Loucy (cell line): ENCODE measurements around the gene CASP9.
"Not testable (repeated sequence)": the region's sequence is repeated elsewhere in the genome, so short reads cannot be mapped to it uniquely, and the experiment has no call there.

Experiments used
- H2AFZ ChIP-seq: fragments of 200-600 bp; sonication (generic); 2 replicates; pipeline ENCODE4 v1.6.0; 2016; ENCODE audit warnings: antibody characterized with exemption, mild to moderate bottlenecking, low read length, moderate library complexity
- H3F3A ChIP-seq: fragments of 200-600 bp; 2 replicates; pipeline ENCODE4 v1.6.0; 2016; ENCODE audit warnings: antibody characterized with exemption, low read depth, mild to moderate bottlenecking
- H3K27me3 ChIP-seq: fragments of 200-600 bp; sonication (generic); 2 replicates; pipeline ENCODE4 v1.6.1; 2014; ENCODE audit warnings: low read length, mild to moderate bottlenecking; ENCODE audit not compliant: insufficient read depth, poor library complexity, severe bottlenecking
- H3K36me3 ChIP-seq: fragments of 200-600 bp; sonication (generic); 2 replicates; pipeline ENCODE4 v1.6.1; 2016; ENCODE audit warnings: low read length; ENCODE audit not compliant: insufficient read depth
- H3K4me1 ChIP-seq: fragments of 200-600 bp; sonication (generic); 2 replicates; pipeline ENCODE4 v1.5.1; 2014; ENCODE audit warnings: low read length, mild to moderate bottlenecking; ENCODE audit not compliant: insufficient read depth, poor library complexity, severe bottlenecking
- H3K4me2 ChIP-seq: fragments of 200-600 bp; sonication (generic); 2 replicates; pipeline ENCODE4 v1.6.0; 2014; ENCODE audit warnings: antibody characterized with exemption, low read length, low read depth, mild to moderate bottlenecking; ENCODE audit not compliant: poor library complexity, severe bottlenecking
- H3K4me3 ChIP-seq: fragments of 200-600 bp; sonication (generic); 2 replicates; pipeline ENCODE4 v1.5.1; 2014; ENCODE audit warnings: low read length, mild to moderate bottlenecking, mixed read lengths; ENCODE audit not compliant: poor library complexity, severe bottlenecking
- H3K79me2 ChIP-seq: fragments of 200-600 bp; sonication (generic); 2 replicates; pipeline ENCODE4 v1.6.1; 2014; ENCODE audit warnings: low read length; ENCODE audit not compliant: insufficient read depth
- H3K9ac ChIP-seq: fragments of 200-600 bp; sonication (generic); 2 replicates; pipeline ENCODE4 v1.6.0; 2014; ENCODE audit warnings: mild to moderate bottlenecking, low read depth, low read length, moderate library complexity; ENCODE audit not compliant: poor library complexity, severe bottlenecking
- H3K9me2 ChIP-seq: fragments of 200-600 bp; sonication (generic); replicated peaks from 2 replicates; pipeline ENCODE4 v1.6.1; 2016; ENCODE audit warnings: low read depth, low read length, mixed read lengths
- H3K9me3 ChIP-seq: fragments of 200-600 bp; sonication (generic); 2 replicates; pipeline ENCODE4 v1.6.1; 2014; ENCODE audit warnings: mild to moderate bottlenecking, antibody characterized with exemption, low read length, low read depth; ENCODE audit not compliant: insufficient read depth
- H4K20me1 ChIP-seq: fragments of 200-600 bp; sonication (generic); 2 replicates; pipeline ENCODE4 v1.6.0; 2014; ENCODE audit warnings: antibody characterized with exemption, low read length, mild to moderate bottlenecking; ENCODE audit not compliant: insufficient read depth, poor library complexity, severe bottlenecking
- EZH2phosphoT487 ChIP-seq: fragments of 200-600 bp; IDR thresholded peaks from 2 replicates; pipeline ENCODE4 v1.6.1; 2018; ENCODE audit warnings: antibody characterized with exemption, mild to moderate bottlenecking, moderate library complexity, borderline replicate concordance
- TF ChIP-seq, protein P1 (sequence below): fragments of 200-600 bp; sonication (generic); conservative IDR thresholded peaks from 2 replicates; pipeline ENCODE4 v1.5.1; 2014; ENCODE audit warnings: mild to moderate bottlenecking, antibody characterized with exemption, low read length

The CASP9 gene

DNA sequence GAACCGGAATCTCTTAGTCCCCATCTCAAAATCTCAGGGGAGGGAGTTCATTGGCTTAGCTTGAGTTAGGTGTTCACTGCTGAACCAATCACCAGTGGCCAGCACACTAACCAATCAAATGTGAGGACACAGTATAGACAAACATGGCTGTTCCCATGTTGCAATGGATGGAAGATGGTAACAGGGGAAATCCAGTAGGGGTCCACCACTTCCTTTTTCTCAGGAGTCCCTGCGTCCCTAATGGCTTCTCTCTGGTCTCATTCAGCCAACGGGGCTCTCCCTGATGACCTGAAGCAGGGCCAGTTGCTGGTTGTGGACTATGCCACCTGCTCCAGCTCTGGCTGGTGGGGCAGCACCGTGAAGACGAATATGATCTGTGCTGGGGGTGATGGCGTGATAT is 38.4 kb downstream of the CASP9 start:
- Histone ChIP-seq H3K79me2 (no peaks in the 10 kb centered on the region), H2AFZ (no peak overlapping the region), H3K27me3 (no peaks in the 10 kb centered on the region), H3K9ac (no peak overlapping the region), H3K36me3 (no peaks in the 10 kb centered on the region), H3K4me1 (peaks cover 2% of the 10 kb centered on the region), H3K4me3 (no peak overlapping the region), H3K9me2 (no peaks in the 10 kb centered on the region), H3K9me3 (no peaks in the 10 kb centered on the region), H4K20me1 (no peaks in the 10 kb centered on the region), H3K4me2 (no peak overlapping the region), H3F3A (no peaks in the 10 kb centered on the region)
- no peak for TF ChIP-seq EZH2phosphoT487
- TF ChIP-seq, protein P1, sequence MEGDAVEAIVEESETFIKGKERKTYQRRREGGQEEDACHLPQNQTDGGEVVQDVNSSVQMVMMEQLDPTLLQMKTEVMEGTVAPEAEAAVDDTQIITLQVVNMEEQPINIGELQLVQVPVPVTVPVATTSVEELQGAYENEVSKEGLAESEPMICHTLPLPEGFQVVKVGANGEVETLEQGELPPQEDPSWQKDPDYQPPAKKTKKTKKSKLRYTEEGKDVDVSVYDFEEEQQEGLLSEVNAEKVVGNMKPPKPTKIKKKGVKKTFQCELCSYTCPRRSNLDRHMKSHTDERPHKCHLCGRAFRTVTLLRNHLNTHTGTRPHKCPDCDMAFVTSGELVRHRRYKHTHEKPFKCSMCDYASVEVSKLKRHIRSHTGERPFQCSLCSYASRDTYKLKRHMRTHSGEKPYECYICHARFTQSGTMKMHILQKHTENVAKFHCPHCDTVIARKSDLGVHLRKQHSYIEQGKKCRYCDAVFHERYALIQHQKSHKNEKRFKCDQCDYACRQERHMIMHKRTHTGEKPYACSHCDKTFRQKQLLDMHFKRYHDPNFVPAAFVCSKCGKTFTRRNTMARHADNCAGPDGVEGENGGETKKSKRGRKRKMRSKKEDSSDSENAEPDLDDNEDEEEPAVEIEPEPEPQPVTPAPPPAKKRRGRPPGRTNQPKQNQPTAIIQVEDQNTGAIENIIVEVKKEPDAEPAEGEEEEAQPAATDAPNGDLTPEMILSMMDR = no peak

DNA sequence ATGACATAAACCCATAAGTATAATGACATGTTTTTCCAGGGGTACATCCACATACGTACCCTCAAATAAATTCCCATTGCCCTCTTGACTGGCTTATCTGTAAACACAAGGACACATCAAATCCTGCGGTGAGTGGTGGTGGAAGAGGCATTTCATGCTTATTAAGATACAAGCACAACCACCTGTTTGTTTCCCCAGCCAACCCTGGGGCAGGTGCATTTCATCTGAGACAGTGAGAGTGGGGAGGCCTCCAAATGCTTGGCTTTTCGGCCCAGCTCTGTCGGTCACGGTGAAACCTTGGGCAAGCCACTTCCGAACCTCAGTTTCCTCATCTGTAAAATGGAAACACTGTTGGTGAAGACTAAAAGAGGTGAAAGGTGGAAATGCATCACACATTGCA is 39.6 kb downstream of the CASP9 start:
- not testable (repeated sequence) for H3K4me1 ChIP-seq, H2AFZ ChIP-seq, H3K9me2 ChIP-seq, H3K9ac ChIP-seq, H3F3A ChIP-seq, H3K9me3 ChIP-seq, H3K27me3 ChIP-seq, H3K79me2 ChIP-seq, H3K4me3 ChIP-seq, H4K20me1 ChIP-seq, H3K4me2 ChIP-seq, H3K36me3 ChIP-seq

DNA sequence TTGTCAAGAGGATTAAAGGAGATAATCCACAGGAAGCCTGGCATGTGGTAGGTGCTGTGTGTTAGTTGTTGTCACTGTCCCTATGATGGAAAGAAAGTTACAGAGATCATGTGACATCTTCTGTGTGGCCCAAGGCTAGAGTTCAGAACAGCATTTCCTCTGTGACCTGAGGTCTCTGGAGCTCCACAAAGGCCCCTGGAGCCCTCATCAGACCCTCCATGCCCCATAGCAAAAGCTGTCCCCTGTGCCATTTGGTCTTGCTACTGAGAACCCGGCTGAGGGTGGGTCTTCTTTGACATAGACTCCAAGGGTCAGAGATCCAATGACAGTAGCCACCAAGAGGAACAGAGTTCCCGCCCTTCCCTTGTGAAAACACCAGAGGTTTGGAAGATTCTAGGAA is 40.0 kb downstream of the CASP9 start:
- Histone ChIP-seq H3K9me3 (no peaks in the 10 kb centered on the region), H3K9ac (no peak overlapping the region), H3K4me3 (no peak overlapping the region), H3K36me3 (no peaks in the 10 kb centered on the region), H3K9me2 (no peaks in the 10 kb centered on the region), H2AFZ (no peak overlapping the region), H3K27me3 (no peaks in the 10 kb centered on the region), H3K79me2 (no peaks in the 10 kb centered on the region), H3K4me1 (no peaks in the 10 kb centered on the region), H4K20me1 (no peaks in the 10 kb centered on the region), H3K4me2 (no peak overlapping the region), H3F3A (no peaks in the 10 kb centered on the region)
- TF ChIP-seq, protein P1 = no peak
- TF ChIP-seq EZH2phosphoT487 = no peak

DNA sequence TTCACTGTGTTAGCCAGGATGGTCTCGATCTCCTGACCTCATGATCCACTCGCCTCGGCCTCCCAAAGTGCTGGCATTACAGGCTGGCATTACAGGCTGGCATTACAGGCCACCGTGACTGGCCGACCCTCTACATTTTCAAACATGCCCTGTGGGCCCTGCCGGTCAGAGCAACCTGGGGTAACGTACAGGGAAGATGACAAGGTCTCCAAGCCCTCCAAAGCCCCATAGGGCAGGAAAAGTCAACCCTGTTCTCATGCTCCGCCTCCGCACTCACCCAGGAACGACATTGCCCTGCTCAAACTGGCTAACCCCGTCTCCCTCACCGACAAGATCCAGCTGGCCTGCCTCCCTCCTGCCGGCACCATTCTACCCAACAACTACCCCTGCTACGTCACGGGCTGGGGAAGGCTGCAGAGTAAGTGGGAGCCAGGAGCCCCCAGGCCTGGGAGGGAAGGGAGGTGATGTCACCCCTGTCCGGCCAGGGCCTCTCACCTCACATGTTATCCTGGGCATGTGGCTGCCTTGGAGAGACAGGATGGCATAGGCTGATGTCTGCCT is 41.0 kb downstream of the CASP9 start:
- H3K9me3 ChIP-seq, H3K4me2 ChIP-seq, H2AFZ ChIP-seq, H3K9me2 ChIP-seq, H3K9ac ChIP-seq, H3K27me3 ChIP-seq, H3K4me3 ChIP-seq, H3K36me3 ChIP-seq, H3K4me1 ChIP-seq, H3F3A ChIP-seq, H4K20me1 ChIP-seq, H3K79me2 ChIP-seq: not testable (repeated sequence)

DNA sequence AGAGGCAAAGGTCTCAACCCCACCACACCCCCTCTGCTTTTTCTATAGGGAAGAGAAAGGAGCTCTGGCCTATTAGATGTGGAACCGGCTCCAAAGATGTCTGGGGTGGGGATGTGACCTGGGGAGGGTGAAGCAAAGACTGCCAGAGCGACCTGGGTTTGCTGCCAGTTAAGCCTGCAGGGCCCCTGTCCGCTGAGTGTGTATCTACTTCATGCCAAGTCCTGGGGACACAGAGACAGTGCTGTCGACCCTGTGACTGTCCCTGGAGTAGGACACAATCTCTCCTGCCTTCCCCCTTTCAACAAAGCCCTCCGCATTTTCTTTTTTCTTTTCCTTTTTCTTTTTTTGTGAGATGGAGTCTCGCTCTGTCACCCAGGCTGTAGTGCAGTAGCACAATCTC is 41.6 kb downstream of the CASP9 start:
- H3F3A ChIP-seq, H3K9ac ChIP-seq, H2AFZ ChIP-seq, H3K9me2 ChIP-seq, H3K4me2 ChIP-seq, H3K4me1 ChIP-seq, H3K36me3 ChIP-seq, H3K9me3 ChIP-seq, H4K20me1 ChIP-seq, H3K4me3 ChIP-seq, H3K79me2 ChIP-seq, H3K27me3 ChIP-seq: not testable (repeated sequence)
